Measurements from ENCODE around the gene CDK16. TPM values are rescaled to one million over a fixed set of nuclear protein-coding genes. Genes with fewer than 3 reads are reported as not detected.

Gene CDK16
- total and polyA plus RNA-seq, 2 of the 4 experiments (the other 2 are of a cell fraction): 85.3 to 106 TPM

DNA sequence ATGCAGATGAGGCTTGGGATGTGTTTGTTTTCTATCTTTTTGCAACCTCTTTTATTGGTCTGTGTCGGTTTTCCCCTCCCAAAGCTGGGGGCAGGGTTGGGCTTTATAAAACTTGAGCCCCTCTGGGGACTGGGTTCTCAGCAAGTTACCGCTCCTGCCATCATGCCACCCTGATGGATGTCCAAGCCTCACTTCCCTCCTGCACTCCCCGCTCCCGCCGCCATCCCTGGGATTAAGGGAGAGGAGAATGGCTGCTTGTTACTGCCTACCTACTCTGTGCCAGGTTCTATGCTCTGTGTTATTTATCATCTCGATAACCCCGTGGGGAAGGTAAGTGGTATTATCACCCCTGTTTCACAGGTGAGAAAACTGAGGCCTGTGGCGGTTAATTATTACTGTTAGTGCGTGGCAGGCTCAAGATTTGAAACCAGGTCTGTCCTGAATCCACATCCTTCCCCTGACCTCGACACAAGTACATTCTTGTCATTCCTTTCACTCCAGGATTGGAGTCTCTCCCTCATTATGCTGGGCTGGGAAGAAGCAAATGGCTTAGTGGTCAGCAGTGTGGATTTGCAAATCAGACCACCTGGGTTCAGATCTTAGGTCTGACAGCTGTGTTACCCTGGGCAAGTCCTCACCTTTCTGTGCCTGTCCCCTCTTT is 20.3 kb upstream of the CDK16 start:
- peaks cover 24% of the 10 kb centered on the region for H3K4me1 ChIP-seq (ENCODE audit: control insufficient read depth, insufficient read depth, low read length)
- ChIA-PET CTCF (no interaction called here), POLR2A (ENCODE audit: unreplicated experiment) (no interaction called here)
- H2BK5ac ChIP-seq (ENCODE audit: low read depth, low read length, poor library complexity, severe bottlenecking): no peak overlapping the region
- H3K36me3 ChIP-seq (ENCODE audit: control insufficient read depth, insufficient read depth, low read length): peaks cover 62% of the 10 kb centered on the region
- H2BK120ac ChIP-seq (ENCODE audit: low read depth, low read length): no peak overlapping the region
- no peak overlapping the region for H3K4ac ChIP-seq (ENCODE audit: low read depth, low read length)
- no peak overlapping the region for H3K23ac ChIP-seq (ENCODE audit: low read depth, low read length)
- no TSS peak for BruUV-seq (replicated peaks)
- H3K4me2 ChIP-seq (ENCODE audit: low read depth, low read length): peak overlapping the region; percentile 24; the same call in 1 of the 2 replicates
- in situ Hi-C loops (cut with MboI; ENCODE audit: low sequenced_read_pairs) (loop anchor here (10.0 kb wide), 2 partner anchors 187 to 327 kb away; no protein-coding TSS in a partner anchor), intact Hi-C loops (cut with micrococcal nuclease) (no loop called here), dilution Hi-C loops (cut with HindIII; ENCODE audit: low sequenced_read_pairs, unreplicated experiment) (no loop called here)
- peaks cover 5% of the 10 kb centered on the region; the same call in 1 of the 2 replicates for H3K9me1 ChIP-seq (ENCODE audit: insufficient read depth, low read length)
- no peak overlapping the region for H3K9ac ChIP-seq (ENCODE audit: low read depth, low read length)
- H2AK9ac ChIP-seq (replicated peaks; ENCODE audit: low read depth, low read length, poor library complexity): no peak overlapping the region
- H3K27ac ChIP-seq (ENCODE audit: insufficient read depth, low read length): no peak overlapping the region
- H3K79me1 ChIP-seq (ENCODE audit: low read depth in 1 of 2, low read length in 2 of 2): peaks cover 34 to 69% of the 10 kb centered on the region in 2 experiments
- no peak for TF ChIP-seq BHLHE40 (IDR thresholded peaks at IDR 0.05; ENCODE audit: low read depth, low read length)
- no peak overlapping the region for H2BK20ac ChIP-seq (ENCODE audit: low read depth, low read length)
- no peak overlapping the region for H3K4me3 ChIP-seq (ENCODE audit: insufficient read depth, low read depth, low read length)
- H3K9me3 ChIP-seq (ENCODE audit: control insufficient read depth, insufficient read depth, low read length): no peaks in the 10 kb centered on the region
- H3K14ac ChIP-seq (replicated peaks; ENCODE audit: low read depth, low read length): no peak overlapping the region
- no peak overlapping the region for H4K8ac ChIP-seq (ENCODE audit: low read depth in 2 of 2, low read length in 2 of 2)
- H3K27me3 ChIP-seq (ENCODE audit: control insufficient read depth, insufficient read depth, low read length): no peaks in the 10 kb centered on the region; the same call in 1 of the 2 replicates
- no peak overlapping the region for H2AFZ ChIP-seq (replicated peaks; ENCODE audit: low read length, poor library complexity)
- H4K91ac ChIP-seq (ENCODE audit: insufficient read depth, low read depth, low read length): no peak overlapping the region
- no peak overlapping the region for H4K5ac ChIP-seq (ENCODE audit: low read depth, low read length)
- no peak overlapping the region for H2BK15ac ChIP-seq (ENCODE audit: low read depth, low read length)
- no peak for ATAC-seq (ENCODE audit: low read depth)
- H3K18ac ChIP-seq (ENCODE audit: low read depth, low read length): no peak overlapping the region
- WGBS, 2 experiments (ENCODE audit: extremely low coverage in 2 of 2, insufficient read length in 1 of 2): no CpG with 5 or more reads among the region's 10 CpGs
- no peak overlapping the region for H2AK5ac ChIP-seq (ENCODE audit: low read depth, low read length)
- no peak overlapping the region for H3K56ac ChIP-seq (ENCODE audit: extremely low read depth, insufficient read depth, low read length)
- DNase-seq: peak; percentile 20
- H4K20me1 ChIP-seq (ENCODE audit: insufficient read depth, low read length): peaks cover 82% of the 10 kb centered on the region
